T1000 (cell line): Measurements from ENCODE around the gene PTPN3.
A peak's percentile ranks its signal among the peaks of the same experiment; 100 is the strongest.

Experiments
- DNase-seq: peaks from one replicate; lab custom pipeline; 2025; ENCODE audit warnings: mixed read lengths; lab: John Stamatoyannopoulos, UW

PTPN3 gene

DNA sequence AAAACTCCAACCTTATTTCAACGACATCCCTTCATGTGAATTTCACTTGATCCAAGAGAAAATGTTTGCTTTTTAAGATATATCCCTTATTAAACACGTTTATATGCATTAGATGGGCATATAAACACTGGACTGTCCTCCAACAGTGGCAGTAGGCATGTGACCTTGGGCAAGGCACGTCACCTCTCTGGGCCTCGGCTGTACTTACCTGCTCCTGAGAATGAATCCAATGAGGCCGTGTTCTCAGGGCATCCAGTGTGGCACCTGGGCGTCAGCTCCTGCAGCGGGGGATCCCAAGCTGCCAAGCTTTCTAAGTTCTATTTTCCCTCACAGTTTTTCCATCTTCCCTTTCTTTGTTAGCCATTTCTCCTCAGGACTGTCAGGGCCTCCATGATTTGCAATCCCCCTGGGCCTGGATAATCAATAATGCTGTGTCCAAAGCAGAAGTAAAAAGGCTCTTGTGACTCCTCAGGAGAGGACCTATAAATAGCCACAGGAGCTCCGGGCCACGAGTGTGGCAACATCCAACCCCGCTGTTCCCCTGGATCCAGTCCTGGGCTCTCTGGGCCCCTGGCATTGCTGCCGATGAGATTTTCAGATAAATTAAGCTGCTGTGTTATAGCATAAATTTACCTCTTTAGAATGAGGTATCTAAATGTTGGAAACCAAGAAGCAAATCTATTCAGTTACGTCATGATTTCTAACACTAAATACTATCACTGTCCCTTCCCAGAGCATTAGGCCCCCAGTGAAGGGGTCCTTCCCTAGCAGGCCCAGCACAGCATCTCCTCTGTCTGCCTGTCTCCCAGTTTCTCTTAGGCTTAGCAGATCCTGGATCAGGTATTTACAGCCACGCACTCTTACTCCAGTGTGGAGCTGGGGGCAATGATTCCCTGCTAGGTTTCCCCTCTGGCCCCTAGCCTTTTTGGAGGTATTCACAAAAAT lies 76.8 kb downstream of the PTPN3 start:
- no peak for DNase-seq

GRCh38 chr9:109419531-109419930 lies 78.6 kb downstream of the PTPN3 start:
- no peak for DNase-seq

DNA sequence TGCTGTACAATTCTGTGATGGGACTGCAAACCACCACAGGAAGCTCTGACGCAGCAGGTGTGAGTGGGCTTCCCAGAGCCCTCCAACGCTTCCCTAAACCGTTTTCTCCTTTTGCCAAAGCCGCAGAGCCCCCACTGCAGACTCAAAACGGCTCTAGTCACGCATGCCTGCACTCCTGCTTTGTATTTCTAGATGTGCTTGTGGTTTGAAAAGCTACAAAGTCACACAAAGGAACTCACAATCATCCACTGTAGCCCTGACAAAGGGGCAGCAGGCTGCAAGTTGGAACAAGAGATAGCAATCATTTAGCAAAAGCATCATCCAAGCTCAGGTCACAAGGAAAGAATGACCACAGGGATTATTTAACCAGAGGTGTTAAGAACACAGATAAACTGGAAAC lies 79.3 kb downstream of the PTPN3 start:
- no peak for DNase-seq

DNA sequence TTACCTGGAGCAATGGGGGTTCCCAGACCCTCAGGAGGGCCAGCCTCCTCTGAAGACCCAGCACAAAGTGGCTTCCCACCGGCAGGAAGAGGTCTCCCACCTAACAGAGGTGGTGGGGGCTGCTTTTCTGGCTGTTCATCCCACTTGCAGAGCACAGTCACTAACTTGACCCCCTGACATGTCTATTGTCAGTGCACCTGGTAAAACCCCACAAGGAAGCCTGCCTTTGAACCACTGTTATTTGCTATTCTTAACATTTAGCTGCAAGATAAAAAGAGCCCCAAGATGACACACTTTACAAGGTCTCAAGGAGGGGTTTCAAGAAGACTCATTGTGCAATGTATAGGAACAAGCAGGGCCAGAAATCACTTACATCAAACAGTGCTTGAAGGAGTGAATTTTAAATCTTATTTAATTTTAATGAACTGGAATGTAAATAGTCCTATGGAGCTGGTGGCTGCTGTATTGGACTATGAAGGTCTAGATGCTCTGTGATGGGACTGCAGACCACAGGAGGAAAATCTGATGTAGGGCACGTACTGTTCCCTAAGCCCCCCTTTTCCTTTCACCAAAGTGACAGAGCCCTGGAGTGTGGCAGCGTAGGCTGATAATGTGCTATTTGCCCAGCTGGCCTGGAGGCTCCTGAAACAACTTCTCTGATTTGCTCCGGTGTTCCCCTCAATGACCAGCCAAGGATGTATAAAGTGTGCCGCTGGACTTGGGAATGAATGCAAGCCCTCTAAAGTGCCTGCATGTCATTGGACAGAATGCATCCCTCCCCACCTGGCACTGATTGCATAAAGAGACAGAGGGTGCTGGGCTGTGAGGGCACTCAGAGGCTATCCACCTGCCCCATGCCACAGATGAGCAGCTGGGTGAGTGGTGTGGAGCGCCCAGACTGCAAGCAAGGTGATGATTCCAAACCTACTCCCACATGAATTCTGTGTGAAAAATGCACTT lies 80.2 kb downstream of the PTPN3 start:
- DNase-seq, result no peak

DNA sequence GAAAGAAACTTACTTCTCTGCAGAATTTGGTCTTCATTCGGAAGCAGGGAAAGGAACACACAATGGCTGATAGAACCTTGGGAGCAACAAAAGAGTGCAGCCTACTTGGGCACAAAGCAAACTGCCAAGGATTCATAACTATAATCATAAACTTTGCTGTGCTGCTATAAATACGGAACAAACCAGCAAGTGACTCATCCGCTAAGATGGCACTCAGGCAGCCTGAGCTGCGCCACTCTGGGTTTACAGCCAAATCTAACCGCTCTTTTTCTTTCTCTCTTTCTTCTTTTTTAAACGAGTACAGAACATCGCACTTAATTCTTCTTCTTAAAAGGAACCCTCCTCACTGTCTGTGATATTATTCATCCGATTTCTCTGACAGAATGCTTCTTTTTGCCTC lies 81.1 kb downstream of the PTPN3 start:
- DNase-seq, result no peak

DNA sequence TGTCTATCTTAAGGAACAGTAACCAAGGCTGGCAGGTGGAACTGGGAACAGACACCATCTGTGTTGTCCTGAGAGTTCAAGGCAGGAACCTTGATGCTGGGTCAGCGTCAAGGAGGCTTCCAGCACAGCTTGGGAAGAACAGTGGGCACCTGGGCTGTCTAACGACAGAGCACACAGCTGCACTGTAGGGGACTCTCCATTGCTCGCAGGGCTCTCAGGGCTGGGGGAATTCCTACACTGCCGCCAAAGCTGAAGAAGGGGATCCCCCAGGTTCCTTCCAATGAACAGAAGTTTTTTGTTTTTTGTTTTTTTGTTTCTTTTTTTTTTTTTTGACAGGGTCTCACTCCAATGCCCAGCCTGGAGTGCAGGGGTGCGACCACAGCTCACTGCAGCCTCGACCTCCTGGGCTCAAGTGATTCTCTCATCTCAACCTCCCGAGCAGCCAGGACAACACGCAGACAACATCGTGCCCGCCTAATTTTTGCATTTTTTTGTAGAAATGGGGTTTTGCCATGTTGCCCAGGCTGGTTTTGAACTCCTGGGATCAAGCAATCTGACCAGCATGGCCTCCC lies 81.9 kb downstream of the PTPN3 start:
- DNase-seq, result no peak

DNA sequence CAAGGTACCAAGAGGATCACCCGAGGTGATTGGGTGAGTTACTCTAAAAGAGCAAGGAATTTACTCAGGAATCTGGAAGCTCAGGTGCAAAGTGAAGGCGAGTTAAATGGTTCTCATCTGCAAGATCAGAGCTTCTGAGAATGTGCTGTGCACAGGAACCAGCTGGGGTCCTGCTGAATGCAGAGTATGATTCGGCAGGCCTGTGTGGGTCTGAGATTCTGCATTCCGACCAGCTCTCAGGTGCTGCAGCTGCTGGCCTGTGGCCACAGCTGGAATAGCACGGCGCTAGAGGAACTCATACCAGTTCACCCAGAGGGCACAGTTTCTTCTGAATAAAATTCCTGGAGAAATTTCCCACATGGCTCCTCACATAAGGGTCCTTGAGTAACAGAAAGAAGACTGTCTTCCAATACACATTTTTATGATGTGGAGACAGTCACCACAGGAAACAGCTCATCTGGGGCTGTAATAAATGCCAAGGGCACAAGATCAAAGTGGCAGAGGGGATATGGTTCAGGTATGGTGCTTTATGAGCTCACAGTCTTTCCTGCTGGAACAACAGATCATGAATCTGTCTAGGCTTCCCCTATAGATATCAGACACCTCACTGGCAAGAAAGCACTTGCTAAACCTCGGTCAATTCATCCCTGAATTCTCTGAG lies 83.9 kb downstream of the PTPN3 start:
- no peak for DNase-seq

DNA sequence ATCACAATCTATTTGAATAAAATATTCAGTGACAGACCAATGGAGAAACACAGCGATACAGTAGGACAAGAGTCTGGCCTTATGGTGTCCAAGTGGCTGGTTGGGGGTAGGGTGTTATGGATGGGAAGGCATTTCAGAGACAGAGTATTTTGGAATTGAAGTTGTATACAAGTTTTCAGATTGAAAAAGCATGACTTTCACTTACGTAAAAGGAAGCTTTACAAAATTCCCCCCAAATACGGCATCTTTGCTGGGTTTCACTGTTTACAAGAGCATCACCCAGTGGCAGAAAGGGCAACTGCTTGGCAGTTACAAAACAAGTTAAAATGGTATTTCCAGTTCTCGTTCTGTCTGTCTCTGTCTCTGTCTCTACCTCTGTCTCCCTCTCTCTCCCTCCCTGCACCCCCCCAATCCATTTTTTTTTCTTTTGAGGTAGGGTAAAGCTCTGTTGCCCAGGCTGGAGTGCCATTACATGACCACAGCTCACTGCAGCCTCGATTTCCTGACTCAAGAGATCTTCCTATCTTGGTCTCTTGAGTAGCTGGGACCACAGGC lies 86.2 kb downstream of the PTPN3 start:
- DNase-seq, result no peak

DNA sequence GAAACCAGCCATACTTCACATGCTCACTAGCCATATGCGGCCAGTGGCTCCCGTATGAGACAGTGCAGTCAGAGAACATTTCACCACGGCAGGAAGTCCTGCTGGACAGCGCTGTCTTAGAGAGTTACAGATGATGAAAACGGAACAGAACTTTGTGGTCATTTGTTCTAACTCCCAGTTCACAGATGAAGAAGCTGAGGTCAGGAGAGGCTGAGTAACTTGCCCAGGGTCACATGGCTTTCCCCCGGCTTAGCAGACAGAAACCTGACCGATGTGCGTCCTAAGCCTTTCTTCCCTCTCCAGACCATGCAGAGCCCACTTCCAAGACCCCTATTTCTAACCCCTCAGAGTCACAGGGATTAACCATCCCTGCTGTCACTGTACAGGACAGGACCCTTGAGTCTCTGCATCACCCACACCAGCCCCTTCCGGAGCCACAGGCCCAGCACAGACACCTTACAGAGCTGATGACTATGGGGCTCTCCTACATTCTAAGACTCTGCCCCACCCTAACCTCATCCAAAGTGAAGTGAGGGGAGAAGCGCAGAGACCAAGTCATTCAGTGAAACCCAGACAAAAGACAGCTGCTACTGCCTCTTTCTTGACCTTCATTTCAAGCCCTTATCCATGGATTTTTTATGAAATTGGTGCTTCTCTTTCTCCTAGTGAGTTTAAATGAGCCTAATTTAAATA lies 86.9 kb downstream of the PTPN3 start:
- DNase-seq, result no peak

GRCh38 chr9:109409773-109410397 lies 88.2 kb downstream of the PTPN3 start:
- DNase-seq, result no peak

DNA sequence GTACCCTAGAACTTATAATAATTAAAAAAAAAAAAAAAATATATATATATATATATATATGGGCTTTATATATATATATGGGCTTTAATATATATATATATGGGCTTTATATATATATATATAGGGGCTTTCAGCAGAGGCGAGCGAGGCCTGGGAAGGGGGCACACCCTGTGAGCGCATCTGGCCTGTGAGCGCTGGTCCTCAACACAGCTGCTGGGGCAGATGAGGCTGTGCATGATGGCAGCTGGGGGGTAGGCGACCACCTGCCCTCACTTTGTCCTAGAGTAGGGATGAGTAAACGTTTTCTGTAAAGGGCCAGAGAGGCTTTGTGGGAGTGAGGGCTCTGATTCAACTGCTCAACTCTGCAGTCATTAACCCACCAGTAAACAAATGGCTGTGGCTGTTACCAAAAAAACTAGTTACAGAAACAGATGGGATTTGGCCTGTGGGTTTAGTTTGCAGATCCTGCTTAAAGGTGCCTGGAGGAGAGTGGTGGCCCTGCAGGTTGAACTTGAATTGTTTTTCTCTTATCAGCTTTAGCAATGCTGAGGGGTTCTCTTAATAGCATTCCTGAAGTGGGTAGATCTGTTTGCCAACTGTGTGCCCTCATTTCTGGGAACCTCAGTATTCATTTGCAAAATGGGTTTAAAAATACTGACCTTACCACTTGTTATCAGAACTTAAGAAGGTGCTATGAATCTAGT lies 89.2 kb downstream of the PTPN3 start:
- DNase-seq, result no peak

DNA sequence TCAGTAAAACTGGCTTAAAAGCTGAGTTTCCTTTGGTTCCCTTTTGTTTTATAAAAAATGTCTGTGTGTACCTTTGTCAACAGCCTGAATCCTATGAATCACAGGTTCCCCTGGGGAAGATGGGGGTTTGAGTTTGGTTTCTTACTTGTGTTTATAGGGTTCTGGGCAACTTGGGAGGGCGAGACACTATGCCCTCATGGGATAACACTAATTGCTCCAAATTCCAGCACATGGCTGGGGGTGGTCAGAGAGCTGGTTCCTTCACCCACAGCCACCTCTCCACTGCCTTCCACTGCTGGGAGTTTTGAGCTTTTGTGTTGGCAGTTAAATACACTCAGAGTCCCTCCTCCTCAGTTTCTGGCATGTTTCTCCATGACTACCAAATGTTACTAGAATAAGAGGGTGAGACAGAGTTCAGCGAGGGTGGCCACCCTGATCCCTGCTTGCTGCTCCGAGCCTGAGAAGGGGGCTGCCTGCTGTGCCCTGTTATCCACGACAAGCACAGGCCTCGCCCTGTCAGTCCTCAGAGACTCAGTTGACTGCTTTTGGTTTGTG lies 94.3 kb downstream of the PTPN3 start:
- peak; percentile 39 for DNase-seq

GRCh38 chr9:109403116-109403515 lies 95.0 kb downstream of the PTPN3 start:
- DNase-seq, result no peak

DNA sequence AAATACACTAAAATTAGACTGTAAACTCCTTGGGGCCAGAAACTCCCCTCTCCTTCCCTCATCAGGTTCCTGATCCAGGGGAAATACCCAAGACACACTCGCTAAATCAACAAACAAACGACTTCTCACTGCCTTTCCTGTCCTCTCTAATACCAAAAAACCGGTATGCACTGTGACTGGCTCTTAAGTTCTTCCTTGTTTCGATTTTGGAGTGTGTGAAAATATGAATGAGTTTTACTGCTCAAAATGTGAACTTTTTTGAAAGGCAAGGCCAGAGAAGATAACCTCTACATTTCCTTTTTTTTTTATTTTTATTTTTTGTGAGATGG lies 96.2 kb downstream of the PTPN3 start:
- DNase-seq, result no peak

DNA sequence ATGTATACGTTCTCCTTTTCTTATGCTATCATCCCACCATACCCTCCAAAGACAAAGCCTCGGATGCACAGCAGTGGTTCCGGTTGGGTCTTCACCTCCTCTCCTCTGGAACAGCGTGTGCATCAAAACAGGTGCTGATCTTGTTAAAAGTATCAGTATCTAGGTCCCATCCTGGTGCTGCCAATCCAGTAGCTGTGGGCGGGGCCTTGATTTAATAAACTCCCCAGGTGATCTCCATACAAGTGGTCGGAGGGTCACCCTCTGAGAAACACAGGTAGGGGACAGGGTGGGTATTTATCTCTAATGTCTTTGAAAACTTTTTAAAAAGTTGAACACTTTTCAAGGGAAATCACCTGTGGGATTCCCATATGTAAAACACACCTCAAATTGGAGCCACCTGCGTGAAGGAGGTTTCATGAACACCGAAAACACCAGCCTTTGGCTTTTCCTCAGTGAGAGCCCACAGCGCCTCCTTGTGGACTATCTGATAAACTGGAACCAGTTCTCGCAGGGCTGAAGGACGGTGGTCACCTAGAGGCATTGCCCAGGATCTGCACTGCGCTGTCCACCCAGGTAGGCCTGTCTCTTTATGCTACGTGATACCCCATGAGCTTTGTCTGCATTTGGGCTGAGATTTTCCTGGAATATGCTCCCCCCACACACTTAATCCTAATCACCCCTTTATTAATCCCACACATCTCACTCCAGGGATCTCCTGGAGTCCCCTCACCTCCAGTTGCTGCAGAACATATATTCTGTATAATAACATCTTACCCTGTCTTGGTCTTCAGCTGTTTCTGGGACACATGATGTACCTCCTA lies 96.7 kb downstream of the PTPN3 start:
- no peak for DNase-seq

GRCh38 chr9:109399258-109399767 lies 98.8 kb downstream of the PTPN3 start:
- no peak for DNase-seq

DNA sequence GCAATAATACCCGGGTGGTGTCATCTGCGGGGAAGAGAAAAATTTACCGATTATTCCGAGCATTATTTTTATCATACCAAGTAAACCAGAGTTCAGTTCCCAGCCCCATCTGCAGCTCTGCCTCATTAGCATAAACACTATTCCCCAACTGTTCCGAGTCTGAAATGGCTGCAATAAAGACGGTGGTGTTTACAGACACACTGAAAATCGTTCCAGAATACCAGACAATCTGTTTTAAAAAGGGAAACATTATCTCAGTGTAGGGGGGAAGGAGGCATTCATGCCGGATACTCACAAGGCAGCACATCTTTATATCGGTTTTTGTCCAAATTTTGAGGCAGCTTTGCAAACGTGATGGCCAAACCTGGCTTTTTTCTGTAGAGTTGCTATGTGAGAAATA lies 106.9 kb downstream of the PTPN3 start:
- DNase-seq, result no peak

- no peak for DNase-seq
These were observed 110.3 kb downstream of the PTPN3 start for GRCh38 chr9:109387856-109388255.

DNA sequence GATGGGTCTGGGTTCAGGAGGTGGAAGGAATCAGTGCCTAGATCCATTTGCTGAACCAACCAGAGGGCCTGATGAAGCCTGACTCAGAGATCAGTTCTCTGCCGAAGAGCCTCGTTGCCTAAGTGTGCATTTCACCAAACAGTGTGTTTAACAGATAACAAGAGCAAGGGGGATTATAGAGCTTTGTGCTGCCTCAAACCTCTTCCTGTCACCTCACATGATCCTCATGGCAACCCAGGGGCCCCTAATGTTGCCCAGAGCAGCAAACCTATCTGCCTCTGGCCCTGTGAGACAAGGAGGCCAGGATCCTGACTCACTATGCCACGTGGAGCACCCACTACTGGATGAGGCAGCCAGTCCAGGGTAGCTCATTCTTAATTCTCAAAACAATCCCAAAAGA lies 110.9 kb downstream of the PTPN3 start:
- DNase-seq, result no peak
